ENCODE measurements around the gene NEK8. TPM values are rescaled to one million over a fixed set of nuclear protein-coding genes. Genes with fewer than 3 reads are reported as not detected.

Gene NEK8
- total RNA-seq, 1 experiment from 2014 or later, result 13.8 TPM

DNA sequence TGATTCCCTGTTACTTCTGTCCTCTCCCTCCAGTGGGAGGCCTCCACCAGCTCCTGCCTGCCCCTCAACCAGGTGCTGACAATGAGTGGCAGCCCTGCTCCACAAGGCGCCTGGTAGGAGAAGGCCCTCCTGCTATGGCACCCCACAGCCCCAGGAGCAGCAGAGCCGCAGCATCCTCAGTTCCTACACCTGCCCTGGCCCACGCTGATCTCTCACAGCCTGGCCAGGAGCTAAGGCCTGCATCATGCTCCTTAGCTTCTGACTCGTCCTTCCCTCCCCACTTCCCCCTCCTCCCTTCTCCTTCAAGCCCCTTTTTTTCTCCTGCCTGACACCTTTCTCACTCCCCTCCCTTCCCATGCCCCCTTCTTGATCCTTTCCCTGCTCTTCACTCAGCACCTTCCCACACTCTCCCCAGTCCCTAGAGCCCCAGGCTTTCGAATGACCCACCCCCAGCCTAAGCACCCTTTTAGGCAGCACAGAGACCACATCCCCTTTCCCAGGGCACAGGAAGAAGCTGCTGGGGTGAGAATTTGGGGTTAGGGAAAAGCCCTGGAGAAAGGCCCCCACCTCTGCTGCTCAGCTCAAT, 23.4 kb upstream of the NEK8 start:
- Histone ChIP-seq H3K27ac (ENCODE audit: low read length) (no peak overlapping the region), H3K4me3 (ENCODE audit: low read length) (no peak overlapping the region), H3K4me1 (ENCODE audit: low read length) (peaks cover 6% of the 10 kb centered on the region), H3K9me2 (replicated peaks; ENCODE audit: insufficient read depth, low read length) (no peaks in the 10 kb centered on the region), H3K4me2 (ENCODE audit: low read depth, low read length, poor library complexity, severe bottlenecking) (no peak overlapping the region), H3K27me3 (ENCODE audit: low read length) (no peaks in the 10 kb centered on the region), H4K20me1 (ENCODE audit: insufficient read depth, low read depth, low read length) (no peaks in the 10 kb centered on the region), H3K9ac (ENCODE audit: low read length) (no peak overlapping the region), H3K36me3 (ENCODE audit: insufficient read depth, low read length) (peaks cover 17% of the 10 kb centered on the region; the same call in 1 of the 2 replicates), H3K9me3 (ENCODE audit: low read length) (no peaks in the 10 kb centered on the region), H3K79me2 (ENCODE audit: low read length) (no peaks in the 10 kb centered on the region), H2AFZ (ENCODE audit: low read length) (no peak overlapping the region)
- no peak for DNase-seq

DNA sequence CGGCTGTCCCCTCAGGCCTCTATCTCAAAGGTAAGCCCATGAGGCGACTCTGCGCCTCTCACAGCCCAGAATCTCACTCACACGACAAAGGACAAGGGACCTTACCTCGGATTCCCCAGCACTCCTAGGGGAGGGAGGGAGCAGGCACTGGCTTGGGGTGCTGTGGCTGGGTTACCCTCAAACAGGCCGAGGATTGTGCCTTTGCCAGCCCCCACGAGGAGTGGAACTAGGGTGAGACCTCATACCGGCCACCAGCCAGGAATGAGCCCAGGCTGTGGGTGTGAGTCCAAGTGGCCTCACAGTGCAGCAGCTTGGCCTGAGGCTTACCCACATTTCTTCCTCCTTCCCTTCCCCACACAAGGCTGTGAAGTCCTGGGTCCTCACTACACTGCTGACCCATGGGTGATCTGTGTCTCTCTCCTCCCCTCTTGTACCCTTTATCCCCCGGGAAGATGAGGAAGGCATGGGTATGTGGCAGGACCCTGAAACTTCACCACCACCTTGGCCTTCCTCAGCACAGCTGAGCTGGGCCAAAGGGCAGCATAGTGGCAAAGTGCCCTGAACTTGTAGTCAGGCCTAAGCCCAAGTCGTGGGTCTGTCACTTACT, 22.8 kb upstream of the NEK8 start:
- no peak overlapping the region for H3K9ac ChIP-seq (ENCODE audit: low read length)
- no peaks in the 10 kb centered on the region for H4K20me1 ChIP-seq (ENCODE audit: insufficient read depth, low read depth, low read length)
- H3K79me2 ChIP-seq (ENCODE audit: low read length), result no peaks in the 10 kb centered on the region
- H3K27ac ChIP-seq (ENCODE audit: low read length), result no peak overlapping the region
- H3K27me3 ChIP-seq (ENCODE audit: low read length), result no peaks in the 10 kb centered on the region
- H3K4me2 ChIP-seq (ENCODE audit: low read depth, low read length, poor library complexity, severe bottlenecking), result no peak overlapping the region
- H3K36me3 ChIP-seq (ENCODE audit: insufficient read depth, low read length), result peaks cover 11% of the 10 kb centered on the region; the same call in 1 of the 2 replicates
- H3K4me3 ChIP-seq (ENCODE audit: low read length), result no peak overlapping the region
- H3K4me1 ChIP-seq (ENCODE audit: low read length), result peaks cover 11% of the 10 kb centered on the region
- no peak overlapping the region for H2AFZ ChIP-seq (ENCODE audit: low read length)
- no peak for DNase-seq
- no peaks in the 10 kb centered on the region for H3K9me2 ChIP-seq (replicated peaks; ENCODE audit: insufficient read depth, low read length)
- H3K9me3 ChIP-seq (ENCODE audit: low read length), result no peaks in the 10 kb centered on the region

DNA sequence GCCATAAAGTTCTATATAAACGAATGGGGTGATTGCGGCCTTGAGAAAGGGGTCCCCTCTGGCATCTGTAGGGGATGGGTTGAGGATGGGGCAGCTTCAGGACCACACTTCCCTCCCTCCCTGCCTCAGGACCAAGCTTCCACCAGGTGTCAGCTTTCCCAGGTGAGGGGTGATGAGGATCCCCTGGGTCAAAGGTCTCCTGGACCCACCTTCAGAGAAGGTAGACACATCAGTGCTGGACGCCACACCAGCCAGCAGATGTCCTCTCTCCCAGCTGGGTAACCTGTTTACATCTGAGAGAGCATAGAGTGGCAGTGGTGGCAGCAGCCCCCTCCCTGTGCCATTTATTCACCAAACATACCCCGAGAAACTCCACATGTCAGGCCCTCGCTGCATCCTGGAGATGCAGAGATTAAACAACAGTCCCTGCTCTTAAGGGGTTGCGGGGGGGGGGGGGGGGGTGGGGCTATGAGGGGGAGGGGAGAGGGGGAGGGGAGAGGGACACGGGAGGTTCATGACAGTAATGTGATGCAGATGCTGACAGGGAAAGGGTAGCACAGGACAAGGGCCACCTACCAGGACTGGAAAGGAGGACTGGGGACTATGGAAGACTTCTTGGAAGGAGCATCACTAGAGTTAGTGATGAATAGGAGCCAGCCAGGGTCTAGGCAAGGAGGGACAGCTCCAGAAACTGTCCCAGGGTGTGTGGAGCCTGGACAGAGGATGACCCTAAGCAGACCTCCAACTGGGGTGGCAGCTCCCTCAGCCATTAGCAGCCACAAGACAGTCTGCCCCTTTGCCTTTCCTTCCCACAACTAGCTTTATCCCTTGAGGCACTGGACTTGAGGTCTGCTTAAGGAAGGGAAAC, 21.9 kb upstream of the NEK8 start:
- no peak overlapping the region for H3K27ac ChIP-seq (ENCODE audit: low read length)
- H3K4me3 ChIP-seq (ENCODE audit: low read length), result no peak overlapping the region
- DNase-seq, result no peak
- no peak overlapping the region for H2AFZ ChIP-seq (ENCODE audit: low read length)
- H3K9me3 ChIP-seq (ENCODE audit: low read length), result no peaks in the 10 kb centered on the region
- peaks cover 15% of the 10 kb centered on the region for H3K4me1 ChIP-seq (ENCODE audit: low read length)
- no peak overlapping the region for H3K4me2 ChIP-seq (ENCODE audit: low read depth, low read length, poor library complexity, severe bottlenecking)
- no peak overlapping the region for H3K9ac ChIP-seq (ENCODE audit: low read length)
- no peaks in the 10 kb centered on the region for H3K9me2 ChIP-seq (replicated peaks; ENCODE audit: insufficient read depth, low read length)
- H3K27me3 ChIP-seq (ENCODE audit: low read length), result no peaks in the 10 kb centered on the region
- peaks cover 5% of the 10 kb centered on the region; the same call in 1 of the 2 replicates for H3K36me3 ChIP-seq (ENCODE audit: insufficient read depth, low read length)
- H3K79me2 ChIP-seq (ENCODE audit: low read length), result no peaks in the 10 kb centered on the region
- no peaks in the 10 kb centered on the region for H4K20me1 ChIP-seq (ENCODE audit: insufficient read depth, low read depth, low read length)

DNA sequence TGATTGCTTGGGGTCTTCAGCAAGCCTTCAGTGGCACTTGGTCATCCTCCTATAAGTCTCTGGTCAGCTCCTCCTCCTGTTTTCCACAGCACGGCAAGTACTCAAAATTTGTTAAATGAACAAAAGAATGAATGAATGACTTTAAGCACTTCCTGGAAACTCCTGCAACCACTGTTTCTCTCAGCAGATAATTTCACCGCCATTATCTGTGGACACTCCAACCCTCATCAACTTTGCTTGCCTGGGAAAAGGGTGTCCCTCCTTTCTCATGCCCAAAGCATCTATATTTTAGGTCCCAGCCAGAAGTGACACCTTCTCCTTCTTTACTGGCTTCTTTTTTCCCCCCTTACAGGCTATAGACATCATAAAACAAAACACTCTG, 21.3 kb upstream of the NEK8 start:
- Histone ChIP-seq H3K36me3 (ENCODE audit: insufficient read depth, low read length) (no peaks in the 10 kb centered on the region; the same call in 1 of the 2 replicates), H3K4me2 (ENCODE audit: low read depth, low read length, poor library complexity, severe bottlenecking) (no peak overlapping the region)

DNA sequence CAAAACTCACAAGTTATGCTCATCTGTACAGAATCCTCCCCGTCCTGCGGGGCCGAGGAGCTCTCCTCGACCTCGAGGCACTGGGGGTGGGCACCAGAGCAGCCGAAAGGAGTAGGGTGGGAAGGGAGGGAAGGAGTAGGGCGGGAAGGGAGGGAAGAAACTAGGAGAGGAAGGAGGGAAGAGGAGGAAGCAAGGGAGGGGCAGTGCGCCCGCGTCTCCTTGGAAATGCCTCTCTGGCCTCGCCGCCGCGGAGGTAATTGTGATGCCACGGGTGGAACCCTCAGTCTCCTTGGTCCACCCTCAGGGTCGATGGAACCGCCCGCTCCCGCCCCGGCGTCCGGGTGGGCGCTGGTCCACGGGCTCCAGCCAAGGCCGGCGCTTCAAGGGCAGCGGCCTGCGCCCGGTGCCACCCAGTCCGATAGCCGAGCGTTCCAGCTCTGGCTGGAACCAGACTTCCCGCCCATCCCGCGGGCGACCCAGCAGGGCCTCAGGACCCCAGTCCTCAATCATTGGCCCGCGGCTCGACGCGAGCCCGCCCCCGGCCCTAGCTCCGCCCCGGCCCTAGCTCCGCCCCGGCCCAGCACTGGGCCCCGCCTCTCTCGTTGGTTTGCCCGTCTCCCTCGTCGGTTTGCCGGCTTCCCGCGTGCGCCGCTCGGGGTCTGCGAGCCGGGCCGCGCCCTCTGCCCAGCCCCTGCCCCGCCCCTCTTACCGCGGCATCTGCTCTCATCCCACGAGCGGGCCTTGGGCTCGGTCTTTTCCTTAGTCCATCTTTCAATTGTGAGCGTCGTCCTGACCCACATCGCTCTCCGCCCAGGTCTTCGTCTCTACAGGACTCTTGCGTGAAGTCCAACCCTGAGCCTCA, 17.5 kb upstream of the NEK8 start:
- Histone ChIP-seq H3K4me3 (ENCODE audit: low read length) (peak overlapping the region; percentile 73), H3K27me3 (ENCODE audit: low read length) (no peaks in the 10 kb centered on the region), H3K9me2 (replicated peaks; ENCODE audit: insufficient read depth, low read length) (no peaks in the 10 kb centered on the region), H2AFZ (ENCODE audit: low read length) (peak overlapping the region; percentile 54; the same call in 1 of the 2 replicates), H4K20me1 (ENCODE audit: insufficient read depth, low read depth, low read length) (no peaks in the 10 kb centered on the region), H3K4me1 (ENCODE audit: low read length) (peaks cover 26% of the 10 kb centered on the region), H3K9ac (ENCODE audit: low read length) (peak overlapping the region; percentile 92), H3K27ac (ENCODE audit: low read length) (peak overlapping the region; percentile 83), H3K36me3 (ENCODE audit: insufficient read depth, low read length) (no peaks in the 10 kb centered on the region), H3K9me3 (ENCODE audit: low read length) (no peaks in the 10 kb centered on the region), H3K4me2 (ENCODE audit: low read depth, low read length, poor library complexity, severe bottlenecking) (peak overlapping the region; percentile 97), H3K79me2 (ENCODE audit: low read length) (no peaks in the 10 kb centered on the region)
- peak; percentile 96 for DNase-seq

More for the DNA sequence above, 21.3 kb upstream of the NEK8 start:
- H3K27ac ChIP-seq (ENCODE audit: low read length), result no peak overlapping the region
- no peaks in the 10 kb centered on the region for H3K27me3 ChIP-seq (ENCODE audit: low read length)
- H4K20me1 ChIP-seq (ENCODE audit: insufficient read depth, low read depth, low read length), result no peaks in the 10 kb centered on the region
- H3K4me3 ChIP-seq (ENCODE audit: low read length), result no peak overlapping the region
- H3K79me2 ChIP-seq (ENCODE audit: low read length), result no peaks in the 10 kb centered on the region
- no peak for DNase-seq
- H2AFZ ChIP-seq (ENCODE audit: low read length), result no peak overlapping the region
- H3K4me1 ChIP-seq (ENCODE audit: low read length), result peaks cover 21% of the 10 kb centered on the region
- no peaks in the 10 kb centered on the region for H3K9me2 ChIP-seq (replicated peaks; ENCODE audit: insufficient read depth, low read length)
- H3K9ac ChIP-seq (ENCODE audit: low read length), result no peak overlapping the region
- H3K9me3 ChIP-seq (ENCODE audit: low read length), result no peaks in the 10 kb centered on the region

DNA sequence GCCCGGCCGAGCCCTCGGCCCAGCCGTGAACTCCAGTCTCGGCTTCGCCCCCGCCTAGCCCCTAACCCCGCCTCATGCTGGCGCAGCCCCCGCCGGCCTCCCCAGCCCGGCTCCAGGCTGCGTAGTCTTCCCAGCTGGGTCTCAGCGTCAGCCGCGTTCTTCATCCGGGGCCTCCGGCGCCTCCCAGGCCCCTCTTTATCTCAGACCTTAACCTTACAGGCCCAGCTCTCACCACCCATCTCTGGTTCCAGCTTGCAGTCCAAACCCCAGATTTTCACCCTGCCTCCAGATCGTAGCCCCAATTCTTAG, 16.9 kb upstream of the NEK8 start, which contains the start of gene PROCA1:
TSS of gene PROCA1 (minus strand) at position 166 of the 309 bp plus-strand sequence. CDS start 228 bp downstream, outside the sequence.
- no peaks in the 10 kb centered on the region for H4K20me1 ChIP-seq (ENCODE audit: insufficient read depth, low read depth, low read length)
- peak within 1 kb of the TSS; percentile 54 for H2AFZ ChIP-seq (ENCODE audit: low read length)
- H3K4me1 ChIP-seq (ENCODE audit: low read length), result peaks cover 26% of the 10 kb centered on the region
- no peaks in the 10 kb centered on the region for H3K79me2 ChIP-seq (ENCODE audit: low read length)
- H3K9me3 ChIP-seq (ENCODE audit: low read length), result no peaks in the 10 kb centered on the region
- peak within 1 kb of the TSS; percentile 92 for H3K9ac ChIP-seq (ENCODE audit: low read length)
- no peaks in the 10 kb centered on the region for H3K36me3 ChIP-seq (ENCODE audit: insufficient read depth, low read length)
- H3K4me3 ChIP-seq (ENCODE audit: low read length), result peak within 1 kb of the TSS; percentile 73
- DNase-seq, result peak; percentile 78
- no peaks in the 10 kb centered on the region for H3K9me2 ChIP-seq (replicated peaks; ENCODE audit: insufficient read depth, low read length)
- peak within 1 kb of the TSS; percentile 97 for H3K4me2 ChIP-seq (ENCODE audit: low read depth, low read length, poor library complexity, severe bottlenecking)
- peak within 1 kb of the TSS; percentile 83 for H3K27ac ChIP-seq (ENCODE audit: low read length)
- no peaks in the 10 kb centered on the region for H3K27me3 ChIP-seq (ENCODE audit: low read length)

DNA sequence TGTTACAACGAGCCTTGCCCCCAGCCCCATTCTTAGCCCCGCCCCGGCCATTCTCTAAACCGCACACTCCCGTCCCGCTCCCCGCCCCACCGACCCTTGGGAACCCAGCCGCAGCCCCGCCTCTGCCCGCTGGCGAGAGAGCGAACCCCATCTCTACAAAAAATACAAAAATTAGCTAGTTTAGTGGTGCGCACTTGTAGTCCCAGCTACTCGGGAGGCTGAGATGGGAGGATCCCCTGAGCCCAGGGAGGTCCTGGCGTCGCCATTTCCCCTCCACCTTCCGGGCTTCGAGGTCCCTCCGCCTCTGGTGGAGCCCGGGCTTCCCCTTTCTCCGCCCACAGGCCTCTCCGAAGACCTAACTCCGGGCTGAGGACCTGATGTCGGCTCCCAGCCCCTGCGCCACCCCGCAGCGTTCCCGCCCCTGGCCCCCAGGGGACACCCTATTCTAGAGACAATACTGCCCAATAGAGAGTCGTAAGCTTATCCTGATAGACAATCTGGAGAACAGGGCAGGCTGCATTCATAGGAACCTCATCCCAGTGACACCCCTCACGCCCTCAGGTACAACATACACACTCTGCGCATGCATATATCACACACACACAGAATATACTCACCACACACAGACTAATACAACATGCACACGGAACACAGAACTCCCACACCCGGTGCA, 16.4 kb upstream of the NEK8 start:
- Histone ChIP-seq H3K4me1 (ENCODE audit: low read length) (peaks cover 26% of the 10 kb centered on the region), H3K4me3 (ENCODE audit: low read length) (peak overlapping the region; percentile 73), H3K9ac (ENCODE audit: low read length) (peak overlapping the region; percentile 92), H4K20me1 (ENCODE audit: insufficient read depth, low read depth, low read length) (no peaks in the 10 kb centered on the region), H3K27me3 (ENCODE audit: low read length) (no peaks in the 10 kb centered on the region), H3K27ac (ENCODE audit: low read length) (peak overlapping the region; percentile 83), H3K79me2 (ENCODE audit: low read length) (no peaks in the 10 kb centered on the region), H2AFZ (ENCODE audit: low read length) (peak overlapping the region; percentile 54), H3K9me3 (ENCODE audit: low read length) (no peaks in the 10 kb centered on the region), H3K9me2 (replicated peaks; ENCODE audit: insufficient read depth, low read length) (no peaks in the 10 kb centered on the region), H3K36me3 (ENCODE audit: insufficient read depth, low read length) (no peaks in the 10 kb centered on the region), H3K4me2 (ENCODE audit: low read depth, low read length, poor library complexity, severe bottlenecking) (peak overlapping the region; percentile 97)
- peak; percentile 90 for DNase-seq

All from Karpas-422 (cell line).